IPS-NIHi7 (cell line): ENCODE data around the gene MYH2.

Experiments used
- DNase-seq: peaks from one replicate; pipeline ENCODE4 v3.0.0; 2012; ENCODE audit warnings: mixed read lengths; ENCODE audit errors: extremely low spot score

MYH2 gene

GRCh38 chr17:10516638-10517037, 32.8 kb downstream of the MYH2 start:
- DNase-seq = no peak

DNA sequence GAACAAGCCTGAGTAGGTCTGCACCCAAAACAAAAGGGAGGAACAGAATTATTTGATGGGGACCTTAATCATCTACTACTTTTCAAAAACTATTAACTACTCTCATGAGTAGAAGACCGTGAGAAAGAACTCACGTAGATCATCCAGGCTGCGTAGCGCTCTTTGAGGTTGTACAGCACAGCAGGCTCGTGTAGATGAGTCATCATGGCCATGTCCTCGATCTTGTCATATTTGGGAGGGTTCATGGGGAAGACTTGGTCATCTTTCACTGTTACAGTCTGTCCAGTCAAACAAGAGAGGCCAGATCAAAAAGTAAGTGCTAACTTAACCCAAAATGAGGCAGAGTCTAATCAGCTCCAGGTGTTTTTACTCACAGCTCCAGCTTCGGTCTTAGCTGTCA, 33.4 kb downstream of the MYH2 start:
- DNase-seq = no peak

- no peak for DNase-seq
These were observed 36.0 kb downstream of the MYH2 start for GRCh38 chr17:10513299-10514067.

GRCh38 chr17:10512856-10513255, 36.6 kb downstream of the MYH2 start:
- DNase-seq = no peak

GRCh38 chr17:10499950-10500349, 49.5 kb downstream of the MYH2 start:
- DNase-seq = no peak

GRCh38 chr17:10492004-10492403, 57.5 kb downstream of the MYH2 start:
- DNase-seq = no peak

GRCh38 chr17:10482252-10482651, 67.2 kb downstream of the MYH2 start:
- DNase-seq = no peak

GRCh38 chr17:10477701-10478100, 71.8 kb downstream of the MYH2 start:
- no peak for DNase-seq

DNA sequence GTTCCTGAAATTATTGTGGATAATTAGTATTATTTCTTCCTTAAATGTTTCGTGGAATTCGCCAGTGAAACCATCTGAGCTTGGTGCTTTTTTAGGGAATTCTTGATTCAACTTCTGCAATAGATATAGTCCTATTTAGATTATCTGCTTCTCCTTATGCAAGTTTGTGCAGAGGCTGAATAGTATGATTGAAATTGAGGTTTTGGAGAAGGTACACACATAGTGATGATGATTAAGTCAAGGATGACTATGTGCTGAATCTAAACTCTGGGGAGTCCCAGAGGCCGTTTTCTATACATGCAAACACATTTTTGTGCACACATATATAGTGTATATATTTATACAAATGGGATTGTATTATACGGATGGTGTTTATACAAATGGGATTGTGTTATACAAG, 74.9 kb downstream of the MYH2 start:
- DNase-seq = no peak

- no peak for DNase-seq
These were observed 77.6 kb downstream of the MYH2 start for GRCh38 chr17:10471858-10472257.
